Measurements from ENCODE around the gene FBP2. TPM values are rescaled to one million over a fixed set of nuclear protein-coding genes. Genes with fewer than 3 reads are reported as not detected.

FBP2 gene
- polyA plus RNA-seq, 1 of the 3 experiments (the other 2 are of a cell fraction) = not detected

GRCh38 chr9:94610181-94610606 lies 16.6 kb upstream of the FBP2 start:
- Histone ChIP-seq H3K9ac (no peak overlapping the region), H3K4me2 (no peak overlapping the region), H3F3A (replicated peaks; ENCODE audit: insufficient read depth) (no peaks in the 10 kb centered on the region), H3K9me2 (no peaks in the 10 kb centered on the region), H3K36me3 (replicated peaks in 1 of 2; ENCODE audit: control insufficient read depth in 1 of 2, insufficient read depth in 2 of 2, low read length in 1 of 2) (no peaks in the 10 kb centered on the region), H2AFZ (ENCODE audit: low read depth) (no peak overlapping the region), H3K9me3 (no peaks in the 10 kb centered on the region), H3K27me3 (ENCODE audit: insufficient read depth) (peaks cover 4% of the 10 kb centered on the region; the same call in 1 of the 2 replicates), H3K4me3 (ENCODE audit: low read depth in 2 of 2, low read length in 1 of 2) (no peak overlapping the region), H3K4me1 (ENCODE audit: control insufficient read depth in 1 of 2, insufficient read depth in 2 of 2, low read depth in 1 of 2, low read length in 1 of 2) (peaks cover 0 to 45% of the 10 kb centered on the region in 2 experiments; a peak in 1 of 4 replicates), H3K27ac (ENCODE audit: low read depth in 2 of 2, low read length in 1 of 2) (peak overlapping the region in 1 of 2 experiments; percentile 97; a peak in 2 of 4 replicates), H3K79me2 (ENCODE audit: insufficient read depth) (no peaks in the 10 kb centered on the region), H4K20me1 (ENCODE audit: insufficient read depth) (no peaks in the 10 kb centered on the region)
- POLR2A ChIA-PET = interaction anchor here (0.6 to 1.2 kb wide), 3 partner anchors 22 to 307 kb away, joined by 3 to 4 read pairs (median 3); no protein-coding TSS in a partner anchor
- WGBS (ENCODE audit: low lambda C conversion rate) = 16% methylated on average over 6 of the region's 6 CpGs
- CTCF ChIA-PET = interaction anchor here (1.0 to 1.4 kb wide), 4 partner anchors 58 to 522 kb away, joined by 3 to 5 read pairs (median 3); no protein-coding TSS in a partner anchor
- peak; percentile 86 for DNase-seq
- no peak for TF ChIP-seq USF2 (IDR thresholded peaks at IDR 0.05; ENCODE audit: borderline replicate concordance, low read depth, low read length)
- no peak for TF ChIP-seq FOXM1 (IDR thresholded peaks at IDR 0.05; ENCODE audit: low read depth)
- TF ChIP-seq GATA2 (CRISPR knock-in tag; IDR thresholded peaks at IDR 0.05) = peak; percentile 93
- peak; percentile 34; the same call in 1 of the 2 replicates for TF ChIP-seq TEAD4 (IDR thresholded peaks at IDR 0.05; ENCODE audit: borderline replicate concordance, insufficient read depth)
- no peak for TF ChIP-seq MAX (IDR thresholded peaks at IDR 0.05; ENCODE audit: low read depth)
- TF ChIP-seq IRF3 (IDR thresholded peaks at IDR 0.05; ENCODE audit: low read depth, low read length) = no peak
- TF ChIP-seq USF1 (IDR thresholded peaks at IDR 0.05; ENCODE audit: borderline replicate concordance, low read depth) = no peak
- TF ChIP-seq MEF2A (IDR thresholded peaks at IDR 0.05; ENCODE audit: borderline replicate concordance, low read depth) = no peak
- TF ChIP-seq RAD21 (IDR thresholded peaks at IDR 0.05; ENCODE audit: low read length) = peak; percentile 48
- TF ChIP-seq, protein P1, sequence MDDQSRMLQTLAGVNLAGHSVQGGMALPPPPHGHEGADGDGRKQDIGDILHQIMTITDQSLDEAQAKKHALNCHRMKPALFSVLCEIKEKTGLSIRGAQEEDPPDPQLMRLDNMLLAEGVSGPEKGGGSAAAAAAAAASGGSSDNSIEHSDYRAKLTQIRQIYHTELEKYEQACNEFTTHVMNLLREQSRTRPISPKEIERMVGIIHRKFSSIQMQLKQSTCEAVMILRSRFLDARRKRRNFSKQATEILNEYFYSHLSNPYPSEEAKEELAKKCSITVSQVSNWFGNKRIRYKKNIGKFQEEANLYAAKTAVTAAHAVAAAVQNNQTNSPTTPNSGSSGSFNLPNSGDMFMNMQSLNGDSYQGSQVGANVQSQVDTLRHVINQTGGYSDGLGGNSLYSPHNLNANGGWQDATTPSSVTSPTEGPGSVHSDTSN (IDR thresholded peaks at IDR 0.05) = no peak
- no peak for TF ChIP-seq ZBTB33 (IDR thresholded peaks at IDR 0.05; ENCODE audit: borderline replicate concordance, low read depth)
- TF ChIP-seq RCOR1 (IDR thresholded peaks at IDR 0.05; ENCODE audit: low read length) = peak; percentile 98
- no peak for TF ChIP-seq EZH2phosphoT487 (IDR thresholded peaks at IDR 0.05; ENCODE audit: borderline replicate concordance, low read depth)
- TF ChIP-seq, protein P2, sequence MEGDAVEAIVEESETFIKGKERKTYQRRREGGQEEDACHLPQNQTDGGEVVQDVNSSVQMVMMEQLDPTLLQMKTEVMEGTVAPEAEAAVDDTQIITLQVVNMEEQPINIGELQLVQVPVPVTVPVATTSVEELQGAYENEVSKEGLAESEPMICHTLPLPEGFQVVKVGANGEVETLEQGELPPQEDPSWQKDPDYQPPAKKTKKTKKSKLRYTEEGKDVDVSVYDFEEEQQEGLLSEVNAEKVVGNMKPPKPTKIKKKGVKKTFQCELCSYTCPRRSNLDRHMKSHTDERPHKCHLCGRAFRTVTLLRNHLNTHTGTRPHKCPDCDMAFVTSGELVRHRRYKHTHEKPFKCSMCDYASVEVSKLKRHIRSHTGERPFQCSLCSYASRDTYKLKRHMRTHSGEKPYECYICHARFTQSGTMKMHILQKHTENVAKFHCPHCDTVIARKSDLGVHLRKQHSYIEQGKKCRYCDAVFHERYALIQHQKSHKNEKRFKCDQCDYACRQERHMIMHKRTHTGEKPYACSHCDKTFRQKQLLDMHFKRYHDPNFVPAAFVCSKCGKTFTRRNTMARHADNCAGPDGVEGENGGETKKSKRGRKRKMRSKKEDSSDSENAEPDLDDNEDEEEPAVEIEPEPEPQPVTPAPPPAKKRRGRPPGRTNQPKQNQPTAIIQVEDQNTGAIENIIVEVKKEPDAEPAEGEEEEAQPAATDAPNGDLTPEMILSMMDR (IDR thresholded peaks at IDR 0.05) = no peak
- no peak for TF ChIP-seq NRF1 (IDR thresholded peaks at IDR 0.05; ENCODE audit: low read depth, low read length)
- no peak for TF ChIP-seq YY1 (IDR thresholded peaks at IDR 0.05; ENCODE audit: low read depth)
- peak; percentile 85 for TF ChIP-seq MXI1 (IDR thresholded peaks at IDR 0.05; ENCODE audit: low read depth, low read length)
- TF ChIP-seq POLR2AphosphoS5 (IDR thresholded peaks at IDR 0.05; ENCODE audit: low read depth, low read length) = 0 out of 2 replicates have a peak, but pooled peaks have one; percentile 43
- TF ChIP-seq RXRA (IDR thresholded peaks at IDR 0.05; ENCODE audit: borderline replicate concordance, low read depth) = no peak
- no peak for TF ChIP-seq JUND (IDR thresholded peaks at IDR 0.05)
- no peak for TF ChIP-seq REST (IDR thresholded peaks at IDR 0.05; ENCODE audit: low read depth, low read length)
- no peak for TF ChIP-seq ELF1 (IDR thresholded peaks at IDR 0.05)
